Measurements from ENCODE around the gene TUSC2.

DNA sequence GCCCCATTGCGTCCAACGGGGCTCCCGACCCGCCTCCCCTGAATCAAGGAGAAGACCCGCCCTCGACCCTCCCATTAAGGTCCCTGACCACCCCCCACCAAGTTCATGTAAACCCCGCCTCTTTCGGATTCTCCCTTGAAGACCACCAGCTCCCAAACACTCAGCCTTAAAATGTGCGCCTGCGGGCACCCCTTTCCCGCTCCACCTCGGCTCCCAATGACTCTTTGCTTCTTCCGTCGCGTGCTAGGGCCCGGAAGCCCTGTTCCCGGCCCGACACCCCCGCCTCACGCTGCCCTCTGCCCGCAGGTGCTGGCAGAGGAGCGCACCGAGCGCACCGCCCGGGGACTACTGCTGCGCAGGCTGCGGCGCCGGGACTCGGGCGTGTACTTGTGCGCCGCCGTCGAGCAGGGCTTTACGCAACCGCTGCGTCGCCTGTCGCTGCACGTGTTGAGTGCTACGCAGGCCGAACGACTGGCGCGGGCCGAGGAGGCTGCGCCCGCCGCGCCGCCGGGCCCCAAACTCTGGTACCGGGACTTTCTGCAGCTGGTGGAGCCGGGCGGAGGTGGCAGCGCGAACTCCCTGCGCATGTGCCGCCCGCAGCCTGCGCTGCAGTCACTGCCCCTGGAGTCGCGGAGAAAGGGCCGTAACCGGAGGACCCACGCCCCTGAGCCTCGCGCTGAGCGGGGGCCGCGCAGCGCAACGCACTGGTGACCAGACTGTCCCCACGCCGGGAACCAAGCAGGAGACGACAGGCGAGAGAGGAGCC is 51.8 kb downstream of the TUSC2 start:
- TF ChIP-seq, protein P1, sequence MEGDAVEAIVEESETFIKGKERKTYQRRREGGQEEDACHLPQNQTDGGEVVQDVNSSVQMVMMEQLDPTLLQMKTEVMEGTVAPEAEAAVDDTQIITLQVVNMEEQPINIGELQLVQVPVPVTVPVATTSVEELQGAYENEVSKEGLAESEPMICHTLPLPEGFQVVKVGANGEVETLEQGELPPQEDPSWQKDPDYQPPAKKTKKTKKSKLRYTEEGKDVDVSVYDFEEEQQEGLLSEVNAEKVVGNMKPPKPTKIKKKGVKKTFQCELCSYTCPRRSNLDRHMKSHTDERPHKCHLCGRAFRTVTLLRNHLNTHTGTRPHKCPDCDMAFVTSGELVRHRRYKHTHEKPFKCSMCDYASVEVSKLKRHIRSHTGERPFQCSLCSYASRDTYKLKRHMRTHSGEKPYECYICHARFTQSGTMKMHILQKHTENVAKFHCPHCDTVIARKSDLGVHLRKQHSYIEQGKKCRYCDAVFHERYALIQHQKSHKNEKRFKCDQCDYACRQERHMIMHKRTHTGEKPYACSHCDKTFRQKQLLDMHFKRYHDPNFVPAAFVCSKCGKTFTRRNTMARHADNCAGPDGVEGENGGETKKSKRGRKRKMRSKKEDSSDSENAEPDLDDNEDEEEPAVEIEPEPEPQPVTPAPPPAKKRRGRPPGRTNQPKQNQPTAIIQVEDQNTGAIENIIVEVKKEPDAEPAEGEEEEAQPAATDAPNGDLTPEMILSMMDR (IDR thresholded peaks at IDR 0.05; ENCODE audit: low read depth, low read length): no peak
- TF ChIP-seq POLR2A (IDR thresholded peaks at IDR 0.05; ENCODE audit: extremely low read depth, insufficient read length): no peak
- TF ChIP-seq, protein P2, sequence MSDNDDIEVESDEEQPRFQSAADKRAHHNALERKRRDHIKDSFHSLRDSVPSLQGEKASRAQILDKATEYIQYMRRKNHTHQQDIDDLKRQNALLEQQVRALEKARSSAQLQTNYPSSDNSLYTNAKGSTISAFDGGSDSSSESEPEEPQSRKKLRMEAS (IDR thresholded peaks at IDR 0.05; ENCODE audit: low read depth, low read length): no peak

Measured in NB4 (cell line).